NCI-H2029 (cell line): ENCODE results near the gene LARP7.
"Not testable (repeated sequence)": the region's sequence is repeated elsewhere in the genome, so short reads cannot be mapped to it uniquely, and the experiment has no call there.

ENCODE experiments used
- DNase-seq: peaks from one replicate; lab custom pipeline; 2025; lab: John Stamatoyannopoulos, UW

LARP7 gene

DNA sequence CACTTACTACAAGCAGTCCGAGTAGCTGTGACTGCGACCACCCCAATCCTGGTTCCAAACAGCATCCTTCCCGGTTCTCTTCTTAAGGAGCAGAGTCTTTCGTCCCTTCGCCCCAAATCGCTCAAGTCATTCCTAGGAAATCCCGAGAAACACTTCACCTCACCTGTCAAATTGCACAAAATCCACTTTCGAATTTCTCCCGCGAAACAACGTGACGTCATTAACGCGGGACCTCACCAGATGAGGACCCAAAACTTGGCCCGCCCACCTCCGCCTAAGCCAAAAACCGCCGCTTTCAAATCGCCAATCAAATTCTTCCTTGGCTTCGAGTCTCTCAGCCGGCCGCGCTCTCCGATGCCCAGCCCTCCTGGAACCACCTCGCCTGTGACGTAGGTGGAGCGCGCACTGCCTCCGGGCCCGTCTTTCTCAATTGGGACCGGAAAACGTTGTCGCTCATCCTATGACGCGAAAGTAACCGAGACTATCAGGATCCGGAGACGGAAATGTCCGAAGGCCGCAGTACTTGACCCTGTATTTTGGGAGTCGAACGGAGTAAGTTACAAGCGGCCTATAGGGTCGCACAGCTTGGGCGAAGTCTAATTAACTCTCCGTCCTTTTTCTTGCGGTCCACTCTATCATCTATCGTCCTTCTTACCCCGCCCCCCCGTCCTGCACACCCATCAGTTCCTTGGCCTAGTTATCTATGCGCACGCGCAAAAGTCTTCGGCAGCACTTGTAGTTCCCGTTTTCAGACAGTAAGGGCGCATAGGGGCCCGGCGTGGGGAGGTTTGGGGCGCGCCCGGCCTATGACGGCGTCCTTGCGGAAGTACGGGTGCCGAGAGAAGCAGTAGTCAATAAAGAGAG, at the start of gene LARP7, which contains the start of gene ZGRF1:
LARP7 (plus strand) TSS at position 456 of the 864 bp plus-strand sequence. CDS start 7,527 bp downstream, outside the sequence.
ZGRF1 (minus strand) TSS at position 222 of the 864 bp plus-strand sequence. CDS start 3,733 bp downstream, outside the sequence.
- peak; percentile 96 for DNase-seq

DNA sequence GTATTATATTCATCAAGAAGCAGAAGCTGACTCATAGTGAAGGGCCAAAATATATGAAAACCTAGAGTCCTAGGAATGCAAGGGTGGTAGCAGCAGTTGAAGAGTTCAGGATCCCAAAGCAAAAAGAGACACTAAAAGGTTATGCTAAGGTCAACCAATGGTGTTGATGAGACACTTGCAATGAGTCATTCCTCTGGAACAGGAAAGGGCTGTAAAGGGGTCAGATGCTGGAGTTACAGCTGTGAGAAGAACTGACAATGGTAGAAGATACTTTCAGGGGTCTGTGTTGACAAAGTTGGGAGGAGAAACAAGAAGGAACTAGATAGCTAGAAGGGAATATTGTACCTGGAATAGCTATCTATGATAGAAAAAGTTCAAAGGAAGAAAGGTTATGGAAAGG, 47.7 kb upstream of the LARP7 start:
- no peak for DNase-seq

- DNase-seq, result no peak
These were observed 45.4 kb upstream of the LARP7 start for GRCh38 chr4:112591593-112591992.

GRCh38 chr4:112592717-112593116, 44.2 kb upstream of the LARP7 start:
- no peak for DNase-seq

- no peak for DNase-seq
These were observed 43.4 kb upstream of the LARP7 start for GRCh38 chr4:112593438-112594133.

GRCh38 chr4:112594993-112595392, 42.0 kb upstream of the LARP7 start:
- no peak for DNase-seq

- DNase-seq, result peak; percentile 24
These were observed 32.4 kb upstream of the LARP7 start for GRCh38 chr4:112604589-112604988.

DNA sequence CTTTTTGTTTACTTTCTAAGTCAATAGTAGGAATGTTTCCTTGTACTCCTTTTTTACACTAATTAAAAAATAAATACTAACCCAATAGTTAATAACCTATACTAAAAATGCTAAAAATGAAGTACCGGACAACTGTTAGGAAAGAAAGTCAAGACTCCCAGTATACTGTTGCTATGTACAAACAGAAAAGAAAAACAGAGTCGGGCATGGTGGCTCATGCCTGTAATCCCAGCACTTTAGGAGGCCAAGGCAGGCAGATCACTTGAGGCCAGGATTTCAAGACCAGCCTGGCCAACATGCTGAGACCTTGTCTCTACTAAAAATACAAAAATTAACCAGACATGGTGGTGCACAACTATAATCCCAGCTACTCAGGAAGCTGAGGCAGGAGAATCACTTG, 24.1 kb upstream of the LARP7 start:
- DNase-seq, result not testable (repeated sequence)

DNA sequence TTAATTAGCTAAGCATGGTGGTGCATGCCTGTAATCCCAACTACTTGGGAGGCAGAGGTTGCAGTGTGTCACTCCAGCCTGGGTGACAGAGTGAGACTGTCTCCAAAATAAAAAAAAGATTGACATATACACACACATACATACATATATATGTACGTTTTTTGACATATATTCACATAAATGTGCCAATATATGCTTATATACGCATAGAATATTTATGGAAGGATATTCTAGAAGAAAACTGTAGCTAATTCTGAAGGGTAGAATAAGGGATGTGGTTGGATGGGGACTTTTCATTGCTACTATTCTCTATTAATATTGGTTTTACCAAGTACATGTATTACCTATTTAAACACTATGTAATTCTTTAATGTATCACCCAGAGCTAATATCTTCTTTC, 20.0 kb upstream of the LARP7 start:
- DNase-seq, result no peak

DNA sequence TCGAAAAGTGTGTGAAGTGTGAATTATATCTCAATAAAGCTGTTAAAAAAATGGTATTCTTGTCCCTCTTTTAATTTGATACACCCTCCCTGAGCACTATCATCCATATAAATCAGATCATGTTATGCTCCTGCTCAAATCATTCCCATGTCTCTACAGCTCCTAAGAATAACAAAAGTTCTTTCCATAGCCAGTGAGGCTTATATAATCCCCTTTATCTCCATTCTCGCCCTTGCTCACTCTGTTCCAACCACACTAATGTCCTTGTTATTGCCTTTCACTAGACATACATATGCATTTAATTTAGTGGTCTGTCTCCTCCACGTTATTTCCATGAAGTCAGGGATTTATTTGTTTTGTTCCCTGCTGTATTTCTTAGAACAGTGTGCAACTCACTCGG, 10.7 kb upstream of the LARP7 start:
- DNase-seq, result no peak

DNA sequence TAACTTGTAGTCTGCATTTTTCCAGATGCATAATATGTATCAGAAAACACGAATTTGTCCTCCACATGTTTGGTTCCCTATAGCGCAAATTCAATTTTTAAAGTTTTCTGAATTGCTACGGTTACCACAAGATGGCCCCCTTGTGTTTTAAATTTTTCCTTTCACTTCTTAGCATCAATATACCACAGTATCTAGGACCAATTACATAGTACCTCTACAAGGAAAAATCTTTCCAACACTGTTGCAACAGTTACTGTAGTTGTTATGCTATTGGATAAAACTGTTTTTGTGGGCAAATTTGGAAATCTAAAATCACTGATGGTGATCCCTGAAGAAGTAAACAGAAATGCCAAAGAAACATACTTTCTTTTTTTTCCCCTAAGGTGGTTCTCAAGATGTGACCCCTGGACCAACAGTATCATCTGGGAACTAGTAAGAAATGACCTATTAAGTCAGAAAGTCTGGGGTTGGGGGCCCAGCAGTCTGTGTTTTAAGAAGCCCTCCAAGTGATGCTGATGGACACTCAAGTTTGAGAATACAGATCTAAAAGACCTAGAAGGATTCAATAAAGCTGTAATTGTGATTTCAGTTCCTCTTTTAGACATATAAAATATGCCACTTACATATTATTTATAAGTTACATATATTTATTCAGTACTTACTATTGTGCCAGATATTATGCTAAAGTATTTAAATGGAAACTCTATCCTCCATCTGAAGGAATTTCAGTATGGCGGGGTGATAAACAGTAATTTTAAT, 3.3 kb upstream of the LARP7 start:
- DNase-seq, result no peak

DNA sequence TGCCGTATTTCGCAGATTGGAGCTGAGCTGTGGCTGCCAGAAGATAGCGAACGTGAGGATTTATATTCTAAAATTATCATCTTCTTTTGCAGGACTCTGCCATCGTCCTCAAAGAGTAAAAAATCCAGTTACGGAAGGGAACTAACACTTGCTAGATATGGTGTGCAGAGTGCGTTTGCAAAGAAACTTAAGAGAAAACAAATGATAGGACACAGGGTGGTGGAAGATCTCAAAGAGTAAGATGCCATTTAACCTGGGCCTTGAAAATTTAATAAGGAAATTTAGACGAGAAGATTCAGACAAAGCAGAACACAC, 566 bp downstream of the LARP7 start:
- DNase-seq, result no peak

DNA sequence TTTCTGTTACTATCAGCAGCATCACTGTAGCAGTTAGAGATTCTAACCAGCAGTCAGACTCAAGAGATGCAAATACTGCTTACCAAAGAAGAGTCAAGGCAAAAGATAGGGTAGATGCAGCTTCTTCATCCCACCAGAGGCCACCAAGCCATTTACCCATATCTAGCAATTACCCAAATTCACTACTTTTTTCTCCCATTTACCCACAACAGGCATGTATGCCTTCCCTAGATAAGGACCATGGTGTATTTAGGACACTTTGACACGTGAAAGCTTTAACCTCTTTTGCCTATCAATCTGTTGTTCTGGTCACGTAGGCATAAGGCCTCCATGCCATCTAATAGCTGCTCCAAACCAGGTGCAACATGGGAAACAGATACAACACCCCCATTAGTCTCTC, 5.6 kb downstream of the LARP7 start:
- no peak for DNase-seq

DNA sequence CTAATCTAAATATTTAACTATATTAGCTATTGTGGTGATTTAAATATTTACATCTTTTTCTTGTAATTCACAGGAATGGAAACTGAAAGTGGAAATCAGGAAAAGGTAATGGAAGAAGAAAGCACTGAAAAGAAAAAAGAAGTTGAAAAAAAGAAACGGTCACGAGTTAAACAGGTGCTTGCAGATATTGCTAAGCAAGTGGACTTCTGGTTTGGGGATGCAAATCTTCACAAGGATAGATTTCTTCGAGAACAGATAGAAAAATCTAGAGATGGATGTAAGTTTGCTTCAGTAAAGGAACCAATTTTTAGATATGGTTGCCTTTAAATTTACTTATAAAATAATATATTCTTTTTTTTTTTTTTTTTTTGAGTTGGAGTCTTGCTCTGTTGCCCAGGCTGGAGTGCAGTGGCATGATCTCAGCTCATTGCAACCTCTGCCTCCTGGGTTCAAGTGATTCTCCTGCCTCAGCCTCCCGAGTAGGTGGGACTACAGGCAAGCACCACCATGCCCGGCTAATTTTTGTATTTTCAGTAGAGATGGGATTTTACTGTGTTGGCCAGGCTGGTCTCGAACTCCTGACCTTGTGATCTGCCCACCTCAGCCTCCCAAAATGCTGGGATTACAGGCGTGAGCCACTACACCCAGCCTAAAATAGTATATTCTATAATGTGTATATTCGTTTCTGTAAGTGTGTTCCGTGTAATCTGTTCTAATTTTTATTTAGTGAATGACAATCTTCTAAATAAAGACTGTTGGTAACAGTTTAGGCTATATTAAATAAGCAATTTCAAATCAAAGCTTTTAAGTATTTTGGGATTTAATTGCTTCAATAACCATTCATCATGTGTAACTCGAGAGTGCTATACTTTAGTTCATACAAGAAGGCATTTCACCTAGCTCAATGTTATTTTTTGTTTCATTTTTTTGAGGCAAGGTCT, 7.9 kb downstream of the LARP7 start:
- not testable (repeated sequence) for DNase-seq

DNA sequence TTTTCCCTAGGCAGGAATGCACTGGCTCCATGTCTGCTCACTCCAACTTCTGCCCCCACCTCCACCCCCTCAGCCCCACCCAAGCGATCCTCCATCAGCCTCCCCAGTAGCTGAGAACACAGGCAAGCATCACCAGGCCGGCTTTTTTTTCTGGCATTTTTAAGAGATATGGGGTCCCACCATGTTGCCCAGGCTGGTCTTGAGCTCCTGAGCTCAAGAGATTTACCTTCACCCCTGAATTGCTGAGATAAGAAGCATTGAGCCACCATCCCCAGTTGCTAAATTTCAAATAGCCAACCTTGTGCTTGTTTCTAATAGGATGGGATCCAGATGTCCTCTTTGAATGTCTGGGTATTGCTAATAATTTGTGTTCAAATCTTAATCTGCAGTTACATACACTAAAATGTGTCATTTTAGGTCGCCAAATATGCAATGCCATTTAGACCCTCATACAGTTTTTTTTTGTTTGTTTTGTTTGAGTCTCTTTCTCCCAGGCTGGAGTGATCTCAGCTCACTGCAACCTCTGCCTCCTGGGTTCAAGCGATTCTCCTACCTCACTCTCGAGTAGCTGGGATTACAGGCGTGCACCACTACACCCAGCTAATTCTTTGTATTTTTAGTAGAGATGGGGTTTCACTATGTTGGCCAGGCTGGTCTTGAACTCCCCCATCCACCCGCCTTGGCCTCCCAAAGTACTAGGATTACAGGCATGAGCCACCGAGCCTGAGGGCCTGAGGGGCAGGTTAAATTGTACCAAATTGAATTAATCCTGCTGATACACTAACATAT, 8.8 kb downstream of the LARP7 start:
- DNase-seq, result no peak

GRCh38 chr4:112646632-112647537, 9.9 kb downstream of the LARP7 start:
- DNase-seq, result no peak

DNA sequence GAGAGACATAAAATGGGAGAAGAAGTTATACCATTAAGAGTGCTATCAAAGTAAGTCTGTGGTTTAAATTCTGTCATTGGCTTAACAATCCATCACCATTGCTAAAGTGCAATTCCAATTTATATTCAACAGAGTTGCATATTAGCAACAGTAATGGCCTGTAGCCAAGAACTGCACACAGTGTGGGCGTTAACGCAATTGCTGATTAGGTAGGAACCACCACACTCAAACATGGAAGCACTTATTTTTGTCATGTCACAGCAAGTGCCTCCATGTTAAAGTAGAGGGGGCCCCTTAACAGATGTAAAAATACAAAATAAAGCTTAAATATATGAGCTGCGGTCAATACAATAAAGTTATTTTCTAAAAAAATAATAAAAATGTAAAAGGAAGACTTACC, 10.8 kb downstream of the LARP7 start:
- DNase-seq, result no peak

- no peak for DNase-seq
These were observed 11.5 kb downstream of the LARP7 start for GRCh38 chr4:112648263-112649054.

DNA sequence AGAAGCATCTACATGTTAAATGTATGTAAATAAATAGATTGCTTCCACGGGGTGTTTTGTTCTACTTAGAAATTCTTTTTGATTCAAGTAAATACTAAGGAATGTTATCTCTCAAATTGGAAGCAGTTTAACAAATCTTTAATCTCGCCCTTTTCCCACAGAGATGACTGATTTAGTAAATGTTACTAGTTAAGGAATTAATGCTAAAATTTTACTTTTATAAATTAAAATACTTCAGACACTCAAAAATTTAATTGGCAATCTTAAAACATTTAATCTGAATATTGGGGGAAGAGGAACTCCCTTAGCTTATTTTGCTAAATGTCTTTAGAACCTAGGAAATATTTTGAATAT, 12.1 kb downstream of the LARP7 start:
- no peak for DNase-seq
